HG03565 (cell line): Measurements from ENCODE around the gene CLN3.
"Not testable (repeated sequence)": the region's sequence is repeated elsewhere in the genome, so short reads cannot be mapped to it uniquely, and the experiment has no call there.

Experiments used
- ATAC-seq: cut with Tn5 transposase; IDR thresholded peaks from one replicate; pipeline ENCODE4 v1.9.1; 2021; ENCODE audit warnings: mild to moderate bottlenecking, moderate library complexity; ENCODE audit not compliant: unreplicated experiment

The CLN3 gene

GRCh38 chr16:28495098-28495793 lies 3.4 kb upstream of the CLN3 start:
- ATAC-seq, result no peak

GRCh38 chr16:28494121-28494851 lies 2.4 kb upstream of the CLN3 start, which contains the start of gene APOBR:
Gene APOBR (plus strand): TSS chr16:28494643. CDS start chr16:28494682, 39 bp downstream.
- no peak for ATAC-seq

- no peak for ATAC-seq
These were observed 637 bp upstream of the CLN3 start for GRCh38 chr16:28492511-28492910.

GRCh38 chr16:28491230-28491969 lies 474 bp downstream of the CLN3 start:
- peak; percentile 3 for ATAC-seq

- no peak for ATAC-seq
These were observed 5.6 kb downstream of the CLN3 start for GRCh38 chr16:28486266-28486665.

- not testable (repeated sequence) for ATAC-seq
These were observed 8.5 kb downstream of the CLN3 start for GRCh38 chr16:28483361-28483760.

GRCh38 chr16:28482026-28482425 lies 9.8 kb downstream of the CLN3 start:
- no peak for ATAC-seq

GRCh38 chr16:28478506-28479180 lies 13.2 kb downstream of the CLN3 start:
- ATAC-seq, result no peak

GRCh38 chr16:28477311-28477920 lies 14.5 kb downstream of the CLN3 start:
- no peak for ATAC-seq

- no peak for ATAC-seq
These were observed 16.7 kb downstream of the CLN3 start for GRCh38 chr16:28475221-28475620.

GRCh38 chr16:28473714-28474265 lies 18.1 kb downstream of the CLN3 start:
- ATAC-seq, result no peak

GRCh38 chr16:28447081-28447480 lies 44.8 kb downstream of the CLN3 start:
- not testable (repeated sequence) for ATAC-seq

GRCh38 chr16:28446388-28446787 lies 45.5 kb downstream of the CLN3 start:
- ATAC-seq, result not testable (repeated sequence)

GRCh38 chr16:28443943-28444342 lies 47.9 kb downstream of the CLN3 start:
- ATAC-seq, result not testable (repeated sequence)

GRCh38 chr16:28438899-28439298 lies 53.0 kb downstream of the CLN3 start:
- ATAC-seq, result not testable (repeated sequence)

- not testable (repeated sequence) for ATAC-seq
These were observed 56.5 kb downstream of the CLN3 start for GRCh38 chr16:28435340-28435739.
